Breast epithelium (tissue), 3 donors: ENCODE data around the gene NAPG.

ENCODE experiments used
- POLR2A ChIP-seq: fragments of 450-650 bp; IDR thresholded peaks from one replicate; pipeline ENCODE4 v1.6.1; 2016; ENCODE audit warnings: antibody characterized with exemption, mild to moderate bottlenecking, moderate library complexity
- POLR2AphosphoS5 ChIP-seq, 3 donors: sonication (generic); formaldehyde crosslinking; IDR thresholded peaks; one replicate each; pipeline ENCODE4 v1.6.1; 2017; ENCODE audit warnings: antibody characterized with exemption in 3 of 3
- TF ChIP-seq, protein P1 (sequence below), 3 donors: fragments of 450-650 bp; IDR thresholded peaks; one replicate each; pipeline ENCODE4 v1.5.1; 2016 to 2017; ENCODE audit warnings: antibody characterized with exemption in 3 of 3, mild to moderate bottlenecking in 3 of 3, moderate library complexity in 3 of 3

DNA sequence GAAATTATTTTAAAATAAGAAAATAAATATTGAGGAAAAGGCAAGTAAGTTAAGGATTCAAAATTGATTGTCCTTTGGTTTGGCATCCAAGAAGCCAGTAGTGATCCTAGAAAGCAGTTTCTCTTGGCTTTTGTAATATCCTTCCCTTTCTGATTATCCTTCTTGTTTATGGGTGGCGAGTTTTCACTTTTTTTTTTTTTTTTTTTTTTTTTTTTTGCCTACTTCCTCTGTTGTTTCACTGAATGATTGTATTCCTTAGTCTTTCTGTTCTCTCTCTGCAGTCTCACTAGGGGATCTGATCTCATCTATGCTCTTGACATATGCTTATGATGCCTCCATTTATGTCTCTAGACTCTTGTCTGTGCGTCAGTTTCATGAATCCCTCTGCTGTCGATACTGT, 4.2 kb downstream of the NAPG start:
- TF ChIP-seq, protein P1, sequence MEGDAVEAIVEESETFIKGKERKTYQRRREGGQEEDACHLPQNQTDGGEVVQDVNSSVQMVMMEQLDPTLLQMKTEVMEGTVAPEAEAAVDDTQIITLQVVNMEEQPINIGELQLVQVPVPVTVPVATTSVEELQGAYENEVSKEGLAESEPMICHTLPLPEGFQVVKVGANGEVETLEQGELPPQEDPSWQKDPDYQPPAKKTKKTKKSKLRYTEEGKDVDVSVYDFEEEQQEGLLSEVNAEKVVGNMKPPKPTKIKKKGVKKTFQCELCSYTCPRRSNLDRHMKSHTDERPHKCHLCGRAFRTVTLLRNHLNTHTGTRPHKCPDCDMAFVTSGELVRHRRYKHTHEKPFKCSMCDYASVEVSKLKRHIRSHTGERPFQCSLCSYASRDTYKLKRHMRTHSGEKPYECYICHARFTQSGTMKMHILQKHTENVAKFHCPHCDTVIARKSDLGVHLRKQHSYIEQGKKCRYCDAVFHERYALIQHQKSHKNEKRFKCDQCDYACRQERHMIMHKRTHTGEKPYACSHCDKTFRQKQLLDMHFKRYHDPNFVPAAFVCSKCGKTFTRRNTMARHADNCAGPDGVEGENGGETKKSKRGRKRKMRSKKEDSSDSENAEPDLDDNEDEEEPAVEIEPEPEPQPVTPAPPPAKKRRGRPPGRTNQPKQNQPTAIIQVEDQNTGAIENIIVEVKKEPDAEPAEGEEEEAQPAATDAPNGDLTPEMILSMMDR (IDR thresholded peaks at IDR 0.05): no peak
- no peak for TF ChIP-seq POLR2A
- no peak for TF ChIP-seq POLR2AphosphoS5 (IDR thresholded peaks at IDR 0.05)
